NCI-H460 (cell line): ENCODE measurements around the gene PGM5. TPM values are rescaled to one million over a fixed set of nuclear protein-coding genes. Genes with fewer than 3 reads are reported as not detected.

Experiments
- DNase-seq: peaks from one replicate; pipeline ENCODE4 v3.0.0-alpha.2; 2016; ENCODE audit warnings: low read depth; ENCODE audit errors: extremely low read depth
- total RNA-seq: library from RNA; depleted of rRNA; stranded (reverse); fragments of >200 nt; shearing (Covaris generic); gene quantifications from 2 replicates; pipeline ENCODE4 v1.2.3, GENCODE V29; 2014

Gene PGM5
- total RNA-seq, 1 experiment from 2014 or later = 0.07 TPM

GRCh38 chr9:68492806-68493205, 136.4 kb downstream of the PGM5 start:
- DNase-seq = no peak

DNA sequence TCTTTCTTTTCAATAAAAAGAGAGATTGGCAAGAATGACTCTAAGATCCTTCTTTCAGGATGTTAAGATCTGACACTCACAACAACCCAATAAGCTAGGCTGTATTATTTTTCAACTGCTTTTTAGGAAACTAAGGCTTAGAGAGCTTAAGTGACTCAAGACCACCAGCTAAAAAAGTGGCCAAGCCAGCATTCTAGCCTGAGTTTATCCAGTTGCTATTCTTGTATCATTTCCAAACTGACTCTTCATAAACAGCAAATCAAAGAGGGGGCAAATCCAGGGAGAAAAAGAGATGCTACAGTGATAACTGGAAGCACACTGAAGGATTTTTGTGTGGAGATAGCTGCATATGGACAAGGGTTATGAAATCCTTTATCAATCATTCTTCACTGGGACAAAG, 137.1 kb downstream of the PGM5 start:
- no peak for DNase-seq

- no peak for DNase-seq
These were observed 137.7 kb downstream of the PGM5 start for GRCh38 chr9:68493958-68494577.

- no peak for DNase-seq
These were observed 138.8 kb downstream of the PGM5 start for GRCh38 chr9:68495247-68495646.

GRCh38 chr9:68496356-68496755, 139.9 kb downstream of the PGM5 start:
- no peak for DNase-seq

DNA sequence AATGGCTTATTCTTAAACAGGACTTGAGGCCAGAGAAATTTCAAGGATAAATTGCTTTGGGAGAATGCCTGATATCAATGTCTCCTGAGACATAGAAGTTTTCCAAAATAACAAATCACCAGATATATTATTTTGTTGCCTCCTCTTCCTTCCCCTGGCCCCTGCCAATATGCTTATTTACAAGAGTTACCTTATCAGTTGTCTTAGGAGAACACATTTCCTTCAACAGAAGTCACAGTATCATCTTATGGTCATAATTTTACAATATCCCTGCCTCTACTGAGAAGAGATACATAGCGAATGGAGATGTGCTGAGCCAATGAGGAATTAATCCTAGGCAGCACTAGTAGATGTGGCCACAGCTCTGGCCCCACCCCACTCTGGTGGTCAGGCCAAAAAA, 141.2 kb downstream of the PGM5 start:
- DNase-seq = no peak

GRCh38 chr9:68498816-68499215, 142.4 kb downstream of the PGM5 start:
- DNase-seq = no peak

GRCh38 chr9:68500457-68501381, 144.3 kb downstream of the PGM5 start:
- peak; percentile 88 for DNase-seq

GRCh38 chr9:68502279-68502678, 145.9 kb downstream of the PGM5 start:
- DNase-seq = no peak

DNA sequence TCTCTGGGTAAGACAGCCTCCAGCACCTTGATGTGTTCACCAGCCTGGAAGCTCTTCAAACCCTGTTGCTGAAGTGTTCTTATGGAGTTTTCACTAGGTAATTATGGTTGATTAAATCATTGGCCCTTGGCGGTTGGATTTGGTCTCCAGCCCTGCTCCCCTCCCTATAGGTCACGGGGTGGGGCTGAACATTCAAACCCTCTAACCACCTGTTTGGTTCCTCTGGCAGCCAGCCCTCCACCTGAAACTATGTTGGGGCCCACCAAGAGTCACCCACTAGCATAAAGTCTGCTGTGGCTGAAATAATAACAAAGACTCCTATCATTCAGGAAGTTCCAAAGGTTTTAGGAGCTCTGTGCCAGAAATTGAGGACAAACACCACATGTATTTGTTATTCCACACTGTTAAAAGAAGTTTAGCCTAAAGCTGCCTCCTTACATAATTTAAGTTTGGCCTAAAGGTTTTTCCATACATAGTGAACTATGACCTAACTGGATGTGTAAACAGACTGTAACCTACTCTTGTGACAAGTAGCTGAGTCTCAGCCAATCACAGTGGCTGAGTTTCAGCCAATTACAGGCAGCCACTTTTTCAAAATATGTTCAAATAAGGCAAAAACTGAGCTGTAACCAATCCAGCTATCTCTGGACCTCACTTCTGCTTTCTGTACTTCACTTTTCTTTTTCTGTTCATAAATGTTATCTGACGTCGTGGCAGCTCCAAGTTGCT, 149.4 kb downstream of the PGM5 start:
- DNase-seq = no peak

- DNase-seq = no peak
These were observed 150.1 kb downstream of the PGM5 start for GRCh38 chr9:68506551-68506950.

- DNase-seq = peak; percentile 22
These were observed 150.9 kb downstream of the PGM5 start for GRCh38 chr9:68507130-68507805.

DNA sequence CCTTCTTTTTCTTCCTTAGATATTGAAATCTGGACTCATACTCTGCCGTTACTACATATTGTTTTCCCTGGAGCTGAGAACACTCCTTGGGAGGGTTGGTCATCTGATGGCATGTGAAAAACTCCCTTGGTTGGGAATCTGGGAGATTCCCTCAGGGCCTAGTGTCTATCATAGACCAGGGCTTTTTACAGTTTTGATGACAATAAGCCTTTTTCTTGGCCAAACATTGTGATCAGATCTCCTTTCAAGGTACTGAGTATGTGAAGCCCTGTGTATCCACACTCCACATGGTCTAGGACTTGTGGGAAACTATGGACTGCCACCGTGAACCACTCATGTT, 151.4 kb downstream of the PGM5 start:
- no peak for DNase-seq

- no peak for DNase-seq
These were observed 152.1 kb downstream of the PGM5 start for GRCh38 chr9:68508547-68508946.

- no peak for DNase-seq
These were observed 153.3 kb downstream of the PGM5 start for GRCh38 chr9:68509689-68510088.

DNA sequence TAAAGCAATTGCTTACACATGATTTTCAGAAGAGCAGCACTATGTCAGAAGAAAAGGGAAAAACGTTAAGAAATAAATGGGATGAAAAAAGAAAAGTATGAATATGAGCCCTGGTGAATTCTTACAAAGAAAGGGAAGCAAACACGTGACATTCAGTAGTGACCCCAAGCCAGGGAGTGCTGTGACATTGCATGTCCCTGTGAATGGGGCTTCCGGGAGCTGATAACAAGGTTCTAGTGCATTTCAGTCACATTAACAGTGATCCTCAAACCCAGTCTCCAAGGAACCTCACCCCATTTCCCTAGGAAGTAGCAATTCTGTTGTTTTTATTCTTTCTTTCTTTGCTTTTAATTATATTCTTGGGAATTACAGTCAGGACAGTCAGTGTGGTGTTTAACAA, 157.0 kb downstream of the PGM5 start:
- DNase-seq = no peak

DNA sequence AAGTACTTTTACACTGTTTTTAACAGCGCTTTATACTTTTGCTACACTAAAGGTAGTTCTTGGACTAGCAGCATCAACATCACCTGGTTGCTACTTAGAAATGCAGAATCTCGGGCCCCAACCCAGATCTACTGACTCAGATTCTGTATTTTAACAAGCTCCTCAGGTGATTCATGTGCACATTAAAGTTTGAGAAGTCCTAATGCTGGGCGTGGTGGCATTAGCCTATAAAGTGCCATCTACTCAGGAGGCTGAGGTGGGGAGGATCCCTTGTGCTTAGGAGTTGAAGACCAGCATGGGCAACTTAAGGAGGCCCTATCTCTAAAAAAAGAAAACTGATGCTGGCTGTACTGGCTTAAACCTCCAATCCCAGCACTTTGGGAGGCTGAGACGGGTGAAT, 157.6 kb downstream of the PGM5 start:
- no peak for DNase-seq

GRCh38 chr9:68515326-68516017, 159.1 kb downstream of the PGM5 start:
- DNase-seq = no peak

- DNase-seq = no peak
These were observed 165.7 kb downstream of the PGM5 start for GRCh38 chr9:68522131-68522530.

DNA sequence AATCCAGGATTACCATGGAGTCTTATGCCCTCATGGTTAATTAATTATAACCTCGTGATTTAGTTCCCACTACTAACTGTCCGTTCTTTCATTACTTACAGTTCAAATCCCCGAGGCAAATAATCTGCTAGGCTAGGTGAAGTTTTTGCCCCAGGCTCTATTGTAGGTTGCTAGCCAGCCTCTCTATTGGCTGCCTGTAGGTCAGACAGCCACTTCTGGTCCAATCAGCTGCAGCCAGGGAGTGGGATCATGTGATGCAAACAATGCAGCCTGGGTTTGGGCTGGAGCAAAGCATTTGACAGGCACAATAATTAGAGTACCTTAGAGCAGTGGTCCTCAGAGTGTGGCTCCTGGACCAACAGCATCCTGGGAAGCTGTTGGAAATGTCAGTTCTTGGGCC, 166.5 kb downstream of the PGM5 start:
- DNase-seq = no peak
